ENCODE data around the gene ESRRA. TPM values are rescaled to one million over a fixed set of nuclear protein-coding genes. Genes with fewer than 3 reads are reported as not detected.

ESRRA gene
- total and polyA plus RNA-seq, 2 of the 8 experiments (the other 6 are each of a cell fraction or from before 2014, with no cell fraction given), result 18.2 to 37.0 TPM

DNA sequence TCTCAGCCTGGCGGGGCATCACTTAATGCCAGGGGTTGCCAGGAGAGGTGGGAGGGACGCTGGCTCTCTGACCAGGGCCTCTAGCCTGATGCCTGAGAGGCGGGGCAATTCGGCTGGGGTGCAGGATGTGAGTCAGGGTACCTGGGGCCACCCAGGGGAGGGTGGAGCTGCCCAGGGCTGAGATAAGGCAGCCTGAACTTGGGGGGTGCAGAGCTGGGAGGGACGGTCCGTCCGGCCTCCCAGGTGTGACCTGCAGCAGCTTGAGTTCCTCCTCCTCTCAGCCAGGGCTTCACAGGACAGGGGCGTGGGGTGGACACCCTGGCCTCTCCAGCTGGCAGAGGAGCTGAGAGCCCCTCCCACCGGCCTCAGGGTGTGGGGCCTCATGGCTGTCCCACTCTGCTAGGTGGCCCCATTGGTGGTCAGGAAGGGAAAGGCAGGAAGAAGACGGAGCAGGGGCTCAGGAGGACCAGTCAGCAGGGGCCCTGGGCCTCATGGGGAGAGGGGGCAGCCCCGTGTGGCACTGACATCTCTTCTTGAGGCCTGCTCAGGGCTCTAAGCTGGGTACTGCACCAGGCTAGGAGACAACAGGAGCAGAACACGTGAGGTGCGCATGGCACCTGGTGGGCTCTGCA is 52.7 kb downstream of the ESRRA start:
- TF ChIP-seq CHD2 (IDR thresholded peaks at IDR 0.05; ENCODE audit: low read length) (no peak), NRF1 (IDR thresholded peaks at IDR 0.05; ENCODE audit: low read depth, low read length) (no peak), CEBPB (IDR thresholded peaks at IDR 0.05; ENCODE audit: low read depth, low read length) (no peak), CBX5 (IDR thresholded peaks at IDR 0.05; ENCODE audit: low read depth, low read length) (no peak), RFX5 (IDR thresholded peaks at IDR 0.05; ENCODE audit: borderline replicate concordance, low read depth, low read length) (no peak), SP4 (IDR thresholded peaks at IDR 0.05; ENCODE audit: low read length) (no peak)
- TF ChIP-seq, protein P1, sequence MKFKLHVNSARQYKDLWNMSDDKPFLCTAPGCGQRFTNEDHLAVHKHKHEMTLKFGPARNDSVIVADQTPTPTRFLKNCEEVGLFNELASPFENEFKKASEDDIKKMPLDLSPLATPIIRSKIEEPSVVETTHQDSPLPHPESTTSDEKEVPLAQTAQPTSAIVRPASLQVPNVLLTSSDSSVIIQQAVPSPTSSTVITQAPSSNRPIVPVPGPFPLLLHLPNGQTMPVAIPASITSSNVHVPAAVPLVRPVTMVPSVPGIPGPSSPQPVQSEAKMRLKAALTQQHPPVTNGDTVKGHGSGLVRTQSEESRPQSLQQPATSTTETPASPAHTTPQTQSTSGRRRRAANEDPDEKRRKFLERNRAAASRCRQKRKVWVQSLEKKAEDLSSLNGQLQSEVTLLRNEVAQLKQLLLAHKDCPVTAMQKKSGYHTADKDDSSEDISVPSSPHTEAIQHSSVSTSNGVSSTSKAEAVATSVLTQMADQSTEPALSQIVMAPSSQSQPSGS (IDR thresholded peaks at IDR 0.05; ENCODE audit: low read length), result no peak
- TF ChIP-seq, protein P2, sequence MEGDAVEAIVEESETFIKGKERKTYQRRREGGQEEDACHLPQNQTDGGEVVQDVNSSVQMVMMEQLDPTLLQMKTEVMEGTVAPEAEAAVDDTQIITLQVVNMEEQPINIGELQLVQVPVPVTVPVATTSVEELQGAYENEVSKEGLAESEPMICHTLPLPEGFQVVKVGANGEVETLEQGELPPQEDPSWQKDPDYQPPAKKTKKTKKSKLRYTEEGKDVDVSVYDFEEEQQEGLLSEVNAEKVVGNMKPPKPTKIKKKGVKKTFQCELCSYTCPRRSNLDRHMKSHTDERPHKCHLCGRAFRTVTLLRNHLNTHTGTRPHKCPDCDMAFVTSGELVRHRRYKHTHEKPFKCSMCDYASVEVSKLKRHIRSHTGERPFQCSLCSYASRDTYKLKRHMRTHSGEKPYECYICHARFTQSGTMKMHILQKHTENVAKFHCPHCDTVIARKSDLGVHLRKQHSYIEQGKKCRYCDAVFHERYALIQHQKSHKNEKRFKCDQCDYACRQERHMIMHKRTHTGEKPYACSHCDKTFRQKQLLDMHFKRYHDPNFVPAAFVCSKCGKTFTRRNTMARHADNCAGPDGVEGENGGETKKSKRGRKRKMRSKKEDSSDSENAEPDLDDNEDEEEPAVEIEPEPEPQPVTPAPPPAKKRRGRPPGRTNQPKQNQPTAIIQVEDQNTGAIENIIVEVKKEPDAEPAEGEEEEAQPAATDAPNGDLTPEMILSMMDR (IDR thresholded peaks at IDR 0.05; ENCODE audit: control extremely low read depth in 1 of 3, insufficient read depth in 1 of 3, low read depth in 1 of 3, low read length in 3 of 3), result no peak
- FAIRE-seq (no peak), DNase-seq (ENCODE audit: low read depth in 1 of 2, low spot score in 2 of 2) (peak in 1 of 2 experiments; percentile 51)
- Histone ChIP-seq H2BK5ac (ENCODE audit: low read depth, low read length) (no peak overlapping the region), H3K23ac (ENCODE audit: insufficient read length) (no peak overlapping the region), H3K4me2 (ENCODE audit: insufficient read depth in 1 of 2, low read depth in 2 of 2, low read length in 2 of 2) (peak overlapping the region; percentile 76 to 87; a peak in 3 of 4 replicates), H3K23me2 (ENCODE audit: low read depth, low read length) (peaks cover 7% of the 10 kb centered on the region; the same call in 1 of the 2 replicates), H3K18ac (ENCODE audit: extremely low read depth, low read length) (no peak overlapping the region; the same call in 1 of the 2 replicates), H3K9ac (replicated peaks in 1 of 4; ENCODE audit: extremely low read depth in 1 of 4, low read depth in 3 of 4, low read length in 3 of 4) (no peak overlapping the region), H3K27me3 (replicated peaks in 1 of 4; ENCODE audit: control insufficient read depth in 3 of 4, extremely low read depth in 1 of 4, insufficient read depth in 3 of 4, low read length in 3 of 4) (no peaks in the 10 kb centered on the region), H3K4me1 (replicated peaks in 1 of 4; ENCODE audit: control insufficient read depth in 3 of 4, insufficient read depth in 4 of 4, low read length in 3 of 4) (peaks cover 0 to 39% (median 30%) of the 10 kb centered on the region in 4 experiments; a peak in 6 of 7 replicates), H4K8ac (ENCODE audit: extremely low read depth, insufficient read depth, low read length) (peak overlapping the region; percentile 37), H3K9me3 (ENCODE audit: insufficient read depth in 2 of 2, low read depth in 1 of 2, low read length in 1 of 2) (no peaks in the 10 kb centered on the region), H2BK12ac (ENCODE audit: low read depth, low read length) (no peak overlapping the region), H4K5ac (ENCODE audit: insufficient read length, low read depth, low read length) (no peak overlapping the region), H3K79me1 (ENCODE audit: low read depth, low read length) (no peaks in the 10 kb centered on the region; the same call in 1 of the 2 replicates), H2AK5ac (ENCODE audit: low read depth, low read length) (peak overlapping the region; percentile 43; the same call in 1 of the 2 replicates), H4K20me1 (replicated peaks in 1 of 2; ENCODE audit: control insufficient read depth in 1 of 2, insufficient read depth in 2 of 2, low read length in 2 of 2) (peaks cover 0 to 4% of the 10 kb centered on the region in 2 experiments), H2BK15ac (ENCODE audit: low read length) (no peak overlapping the region), H3K4ac (replicated peaks; ENCODE audit: insufficient read length, low read depth, low read length) (peak overlapping the region; percentile 96), H2BK120ac (replicated peaks; ENCODE audit: low read depth, low read length) (peak overlapping the region; percentile 27), H2BK20ac (ENCODE audit: low read length) (no peak overlapping the region), H3K27ac (ENCODE audit: low read depth, low read length) (no peak overlapping the region), H2AFZ (ENCODE audit: low read length) (no peak overlapping the region), H3K36me3 (ENCODE audit: control insufficient read depth in 2 of 4, insufficient read depth in 4 of 4, low read length in 3 of 4) (peaks cover 0 to 9% (median 2%) of the 10 kb centered on the region in 4 experiments; a peak in 3 of 8 replicates), H3K14ac (ENCODE audit: insufficient read length) (no peak overlapping the region), H3K79me2 (ENCODE audit: control insufficient read depth in 1 of 2, insufficient read depth in 2 of 2, low read length in 2 of 2) (no peaks in the 10 kb centered on the region), H4K91ac (replicated peaks; ENCODE audit: insufficient read length, low read length) (peak overlapping the region; percentile 87), H3K4me3 (ENCODE audit: extremely low read depth in 1 of 4, insufficient read depth in 2 of 4, low read depth in 3 of 4, low read length in 4 of 4) (no peak overlapping the region; a peak in 1 of 8 replicates), H3K56ac (replicated peaks; ENCODE audit: insufficient read length, low read depth, low read length) (no peak overlapping the region)
- 74% methylated on average over 10 of the region's 13 CpGs; no CpG with 5 or more reads in 1 of the 2 experiments for WGBS, 2 experiments (ENCODE audit: extremely low coverage in 1 of 2, insufficient coverage in 1 of 2, insufficient read length in 1 of 2, insufficient replicate concordance in 2 of 2, low coverage in 1 of 2, low lambda C conversion rate in 2 of 2, missing lambda C conversion rate in 1 of 2)
- POLR2A ChIA-PET (ENCODE audit: partially characterized antibody), result interaction anchor here (1.2 to 3.6 kb wide), 7 partner anchors 9 to 173 kb away, joined by 3 to 14 read pairs (median 4); no protein-coding TSS in a partner anchor
- CTCF ChIA-PET (ENCODE audit: partially characterized antibody), result interaction anchor here (0.5 to 37.6 kb wide), 13 partner anchors 9 to 392 kb away, joined by 3 to 614 read pairs (median 8); partner anchors contain the start of genes CATSPERZ, CCDC88B, ESRRA and PRDX5
